Peyer's patch (tissue), 4 donors: Measurements from ENCODE around the gene MACROD2.

Source experiments
- CTCF ChIP-seq, 6 experiments: fragments of 450-650 bp in 4 of 6; fragments of 200-600 bp in 2 of 6; sonication (generic) in 1 of 6; IDR thresholded peaks; one replicate each; pipeline ENCODE4 v1.5.1; 2017 to 2019; ENCODE audit warnings: antibody characterized with exemption in 6 of 6, mild to moderate bottlenecking in 3 of 6, moderate library complexity in 1 of 6
- POLR2A ChIP-seq, 2 donors: fragments of 450-650 bp; IDR thresholded peaks; one replicate each; pipeline ENCODE4 v1.5.1; 2017; ENCODE audit warnings: antibody characterized with exemption in 2 of 2, mild to moderate bottlenecking in 2 of 2, moderate library complexity in 2 of 2

DNA sequence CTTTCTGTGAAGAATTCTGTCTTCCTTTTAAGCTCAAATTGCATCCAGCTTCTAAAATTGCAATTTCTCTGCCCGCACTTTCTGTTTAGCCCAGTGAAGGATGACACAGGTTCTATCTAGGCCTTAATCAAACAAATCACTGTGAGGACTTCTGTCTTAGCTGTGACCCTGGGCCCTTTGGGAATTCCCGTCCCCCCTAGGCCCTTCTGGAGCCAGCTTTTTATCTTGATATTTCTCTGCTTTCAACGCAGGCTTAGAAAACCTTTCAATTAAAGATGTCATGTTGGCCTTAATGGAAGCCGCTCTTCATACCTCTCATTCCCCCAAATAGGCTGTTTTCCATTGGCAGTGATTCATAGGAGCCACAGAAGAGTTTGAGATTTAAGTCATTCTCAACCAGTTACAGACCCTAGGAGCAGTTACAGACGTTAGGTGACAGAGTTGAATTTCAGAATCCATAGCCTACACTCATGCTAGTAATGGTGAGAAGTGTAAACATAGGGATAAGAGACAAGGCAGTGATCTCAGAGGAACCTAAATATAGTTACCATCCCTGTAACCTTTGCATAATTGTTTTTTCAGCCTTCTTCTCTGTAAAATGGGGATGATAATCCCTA is 416.9 kb downstream of the MACROD2 start:
- TF ChIP-seq CTCF (IDR thresholded peaks at IDR 0.05), result no peak
- no peak for TF ChIP-seq POLR2A (IDR thresholded peaks at IDR 0.05)
